HG02973 (cell line): Measurements from ENCODE around the gene TSSK3.
"Not testable (repeated sequence)": the region's sequence is repeated elsewhere in the genome, so short reads cannot be mapped to it uniquely, and the experiment has no call there.

Experiments used
- ATAC-seq: cut with Tn5 transposase; IDR thresholded peaks from one replicate; pipeline ENCODE4 v1.9.1; 2021; ENCODE audit warnings: moderate library complexity; ENCODE audit not compliant: unreplicated experiment

Gene TSSK3

DNA sequence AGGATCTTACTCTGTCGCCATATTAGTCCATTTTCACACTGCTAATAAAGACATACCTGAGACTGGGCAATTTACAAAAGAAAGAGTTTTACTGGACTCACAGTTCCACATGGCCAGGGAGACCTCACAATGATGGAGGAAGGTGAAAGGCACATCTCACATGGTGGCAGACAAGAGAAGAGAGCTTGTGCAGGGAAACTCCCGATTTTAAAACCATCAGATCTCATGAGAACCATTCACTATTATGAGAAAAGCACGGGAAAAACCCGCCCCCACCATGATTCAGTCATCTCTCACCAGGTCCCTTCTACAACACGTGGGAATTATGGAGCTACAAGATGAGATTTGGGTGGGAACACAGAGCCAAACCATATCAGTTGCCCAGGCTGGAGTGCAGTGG, 34.2 kb downstream of the TSSK3 start:
- not testable (repeated sequence) for ATAC-seq

DNA sequence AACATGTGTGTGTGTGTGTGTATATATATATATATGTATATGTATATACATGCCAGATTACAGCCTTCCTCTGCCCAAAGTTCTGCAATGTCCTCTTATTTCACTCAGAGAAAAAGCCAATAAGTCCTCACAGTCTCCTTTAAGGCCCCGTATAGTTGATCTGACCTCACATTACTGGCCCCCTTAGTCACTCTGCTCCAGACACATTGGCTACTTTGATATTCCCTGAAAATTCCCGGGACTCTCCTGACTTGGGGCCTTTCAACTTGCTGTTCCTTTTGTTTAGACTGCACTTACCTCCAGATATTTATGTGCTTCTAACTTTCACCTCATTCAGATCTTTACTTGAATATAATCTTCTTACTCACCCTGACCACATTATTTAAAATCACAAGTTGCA, 36.1 kb downstream of the TSSK3 start:
- ATAC-seq, result no peak

DNA sequence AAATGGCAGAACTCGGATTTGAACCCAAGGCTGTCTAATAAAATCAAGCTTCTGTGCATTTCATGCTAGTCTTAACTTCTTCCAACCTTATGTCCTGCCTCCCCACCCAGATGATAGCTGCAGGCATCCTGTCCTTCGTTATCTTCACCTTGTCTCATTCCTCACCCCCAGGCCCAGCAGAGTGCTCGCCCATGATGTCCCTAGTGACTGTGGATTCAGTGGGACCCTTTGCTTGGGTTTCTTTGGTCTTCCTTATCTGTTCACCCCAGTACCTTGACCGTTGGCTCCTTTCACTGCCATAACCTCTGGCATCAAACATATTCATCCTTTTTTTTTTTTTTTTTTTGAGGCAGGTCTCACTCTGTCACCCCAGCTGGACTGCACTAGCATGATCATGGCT, 37.5 kb downstream of the TSSK3 start:
- ATAC-seq, result no peak

DNA sequence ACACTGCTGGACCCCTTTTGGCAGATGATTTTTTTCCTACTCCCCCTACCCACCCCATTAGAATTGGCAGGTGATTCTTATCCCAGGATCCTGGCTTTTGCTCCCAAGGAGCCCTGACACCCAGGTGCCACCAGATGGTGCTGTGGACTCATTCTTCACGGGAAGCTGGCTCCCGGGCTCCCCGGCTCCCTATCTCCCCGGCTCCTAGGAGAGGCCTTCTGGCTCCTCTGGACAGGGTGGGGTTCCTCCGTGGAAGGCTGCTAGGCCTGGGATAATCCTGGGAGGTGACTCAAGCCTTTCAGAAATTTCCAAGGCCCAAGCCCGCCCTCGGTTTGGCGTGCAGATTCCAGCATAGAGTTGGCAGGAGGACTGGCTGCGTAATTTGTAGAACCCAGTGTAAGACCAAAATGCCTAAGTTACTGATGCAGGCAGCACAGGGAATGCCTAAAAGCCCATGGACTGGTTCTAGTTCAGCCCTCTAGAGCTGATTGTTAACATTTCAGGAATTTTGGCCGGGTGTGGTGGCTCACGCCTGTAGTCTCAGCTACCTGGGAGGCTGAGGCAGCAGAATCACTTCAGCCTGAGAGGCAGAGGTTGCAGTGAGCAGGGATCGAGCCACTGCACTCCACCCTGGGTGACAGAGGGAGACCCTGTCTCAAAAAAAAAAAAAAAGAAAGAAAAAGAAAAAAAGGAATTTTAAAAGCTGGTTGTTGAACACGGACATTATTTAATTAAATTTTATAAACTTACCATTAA, 38.7 kb downstream of the TSSK3 start:
- no peak for ATAC-seq

DNA sequence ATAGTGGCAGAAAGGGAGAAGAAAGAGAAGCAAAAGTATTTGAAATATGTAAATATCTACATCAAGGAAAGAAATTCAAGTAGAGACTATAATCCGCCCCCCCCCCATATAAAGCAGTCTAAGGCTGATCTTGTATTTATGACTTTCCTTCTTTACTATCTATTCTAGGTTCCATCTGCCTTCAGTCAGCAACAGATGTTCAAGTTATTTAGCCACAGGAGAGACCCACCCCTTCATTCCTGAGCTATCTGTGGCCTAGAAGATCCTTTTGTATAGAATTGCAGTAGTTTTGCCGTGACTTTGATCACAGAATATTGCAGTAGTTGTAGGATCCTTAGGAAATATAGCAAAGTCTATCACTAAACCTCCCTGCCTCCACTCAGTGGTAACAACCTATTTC, 42.6 kb downstream of the TSSK3 start:
- ATAC-seq, result no peak

DNA sequence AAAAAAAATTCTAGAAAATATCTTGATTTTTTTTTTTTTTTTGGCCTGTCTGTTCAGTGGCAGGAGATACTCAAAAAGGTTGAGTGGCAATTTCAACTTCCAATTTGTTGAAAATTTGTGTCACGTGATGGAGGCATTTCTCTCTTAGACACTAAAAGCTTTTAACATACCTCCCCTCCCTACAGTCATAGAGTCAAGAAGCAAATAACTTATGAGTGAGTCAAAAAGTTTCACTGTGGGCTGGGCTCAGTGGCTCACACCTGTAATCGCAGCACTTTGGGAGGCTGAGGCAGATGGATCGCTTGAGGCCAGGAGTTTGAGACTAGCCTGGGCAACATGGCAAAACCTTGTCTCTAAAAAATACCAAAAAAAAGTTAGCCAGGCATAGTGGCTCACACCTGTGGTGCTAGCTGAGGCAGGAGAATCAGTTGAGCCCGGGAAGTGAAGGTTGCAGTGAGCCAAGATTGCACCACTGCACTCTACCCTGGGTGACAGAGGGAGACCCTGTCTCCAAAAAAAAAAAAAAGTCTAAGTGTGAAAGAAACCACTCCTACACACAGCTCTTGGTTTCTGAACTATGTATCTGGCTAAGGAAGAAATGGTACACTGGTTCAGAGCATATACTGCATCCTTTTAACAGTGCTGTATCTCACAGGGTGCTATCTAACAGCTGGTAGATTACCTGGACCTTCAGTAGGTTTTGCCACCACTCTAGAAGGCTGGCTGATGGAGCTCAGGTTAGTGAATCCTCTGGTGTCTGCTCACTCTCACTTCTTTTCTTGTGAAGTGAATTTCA, 43.5 kb downstream of the TSSK3 start:
- ATAC-seq, result no peak

DNA sequence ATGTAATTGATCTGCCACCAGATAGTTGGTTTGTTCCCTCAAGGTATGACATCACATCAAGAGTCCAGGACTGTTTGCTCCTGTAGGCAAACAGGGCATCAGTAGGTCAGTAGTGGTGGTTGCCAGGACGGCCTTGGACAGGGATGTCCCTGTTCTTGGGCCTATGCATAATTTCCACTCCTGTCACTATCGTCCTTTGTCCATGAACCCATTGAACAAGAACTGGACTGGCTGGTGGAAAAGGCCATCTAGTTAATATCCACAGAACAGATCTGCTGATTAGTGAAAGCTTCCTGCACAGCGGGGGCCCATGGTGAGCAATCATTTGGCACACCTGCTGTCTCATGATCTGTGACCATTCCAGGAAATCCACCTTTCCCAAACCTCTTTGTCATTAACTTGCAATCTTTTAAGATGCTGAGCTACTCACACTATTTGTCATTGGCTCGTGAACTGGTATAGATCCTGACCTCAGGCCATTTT, 44.3 kb downstream of the TSSK3 start:
- no peak for ATAC-seq

DNA sequence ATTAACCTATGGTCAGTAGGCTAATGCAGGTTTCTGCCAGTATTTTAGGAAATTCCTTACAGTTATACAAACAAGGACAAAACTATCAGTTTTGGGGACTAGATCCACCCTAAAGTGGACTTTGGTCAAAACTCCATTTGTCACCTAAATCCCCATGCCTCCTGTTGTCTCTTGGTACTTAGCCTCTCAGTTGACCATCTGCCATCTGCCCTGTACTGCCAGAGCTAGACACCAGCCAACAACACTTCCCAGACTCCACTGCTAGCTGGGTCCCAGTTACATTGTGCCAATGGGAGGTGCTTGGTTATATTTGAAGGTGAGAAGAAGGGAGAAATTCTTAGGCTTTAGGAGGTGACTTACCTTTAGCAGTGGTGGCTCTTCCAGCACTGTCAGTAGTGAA, 48.9 kb downstream of the TSSK3 start:
- no peak for ATAC-seq

DNA sequence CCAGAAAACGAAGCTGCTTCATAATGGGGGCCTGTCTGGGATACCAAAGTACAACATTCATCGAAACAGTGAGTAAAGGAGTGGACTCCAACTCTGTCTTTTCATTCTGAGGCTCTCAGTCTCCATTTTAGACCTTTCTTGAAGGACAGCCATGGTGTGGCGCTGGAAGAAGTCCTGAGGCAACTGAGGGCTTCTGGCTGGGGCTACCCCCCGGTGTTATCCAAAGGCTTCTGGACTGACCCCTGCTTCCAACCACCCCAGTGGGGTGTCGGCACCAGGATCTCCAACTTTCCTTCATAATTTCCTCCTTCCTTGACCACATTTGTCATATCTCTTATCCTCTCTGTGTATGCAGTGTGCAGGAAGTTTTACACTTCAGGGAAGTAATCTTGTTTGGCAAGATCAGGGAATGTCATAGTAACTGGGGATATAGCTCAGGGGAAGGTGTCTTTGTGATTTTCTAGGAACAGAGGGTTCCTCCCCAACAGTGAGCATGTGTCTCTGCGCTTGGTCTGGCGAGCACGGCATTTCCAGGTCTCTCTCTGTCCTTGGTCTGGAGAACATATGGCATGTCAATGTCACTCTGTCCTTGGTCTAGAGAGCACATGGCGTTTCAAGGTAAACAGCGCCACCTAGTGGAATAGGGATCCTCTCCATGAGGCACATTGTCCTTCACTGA, 51.3 kb downstream of the TSSK3 start:
- ATAC-seq, result no peak
